HG03196 (cell line): ENCODE results near the gene TLX2.

Source experiments
- ATAC-seq: cut with Tn5 transposase; IDR thresholded peaks from one replicate; pipeline ENCODE4 v1.9.1; 2021; ENCODE audit not compliant: unreplicated experiment

The TLX2 gene

GRCh38 chr2:74496997-74497776, 17.1 kb upstream of the TLX2 start:
- ATAC-seq, result no peak

GRCh38 chr2:74497777-74498499, 16.3 kb upstream of the TLX2 start:
- ATAC-seq, result no peak

GRCh38 chr2:74498500-74499266, 15.6 kb upstream of the TLX2 start:
- ATAC-seq, result no peak

- ATAC-seq, result no peak
Observed at GRCh38 chr2:74499267-74499939, 14.8 kb upstream of the TLX2 start, which contains the start of gene LBX2. LBX2 (minus strand) TSS chr2:74499603; CDS start chr2:74499537, 66 bp downstream.

- ATAC-seq, result no peak
Observed at GRCh38 chr2:74499940-74500577, 14.2 kb upstream of the TLX2 start.

- no peak for ATAC-seq
Observed at GRCh38 chr2:74500578-74500946, 13.7 kb upstream of the TLX2 start.

- no peak for ATAC-seq
Observed at GRCh38 chr2:74501335-74502071, 12.7 kb upstream of the TLX2 start.

- ATAC-seq, result no peak
Observed at GRCh38 chr2:74502147-74502719, 12.0 kb upstream of the TLX2 start.

GRCh38 chr2:74502720-74503505, 11.3 kb upstream of the TLX2 start:
- ATAC-seq, result peak; percentile 33

- no peak for ATAC-seq
Observed at GRCh38 chr2:74503506-74504475, 10.5 kb upstream of the TLX2 start.

- no peak for ATAC-seq
Observed at GRCh38 chr2:74504591-74504990, 9.7 kb upstream of the TLX2 start.

GRCh38 chr2:74505448-74506246, 8.6 kb upstream of the TLX2 start:
- no peak for ATAC-seq

- peak; percentile 75 for ATAC-seq
Observed at GRCh38 chr2:74507145-74507925, 6.9 kb upstream of the TLX2 start, which contains the start of gene PCGF1. PCGF1 (minus strand) TSS chr2:74507695; CDS start chr2:74507668, 27 bp downstream.

- peak; percentile 3 for ATAC-seq
Observed at GRCh38 chr2:74507926-74508520, 6.2 kb upstream of the TLX2 start.

- no peak for ATAC-seq
Observed at GRCh38 chr2:74510272-74510671, 4.0 kb upstream of the TLX2 start.
